Glomerular visceral epithelial cell (primary cell): Measurements from ENCODE around the gene EMP3.
"Not testable (repeated sequence)": the region's sequence is repeated elsewhere in the genome, so short reads cannot be mapped to it uniquely, and the experiment has no call there.

Experiments used
- DNase-seq: peaks from one replicate; pipeline ENCODE4 v3.0.0-alpha.2; 2016; ENCODE audit errors: extremely low spot score

EMP3 gene

DNA sequence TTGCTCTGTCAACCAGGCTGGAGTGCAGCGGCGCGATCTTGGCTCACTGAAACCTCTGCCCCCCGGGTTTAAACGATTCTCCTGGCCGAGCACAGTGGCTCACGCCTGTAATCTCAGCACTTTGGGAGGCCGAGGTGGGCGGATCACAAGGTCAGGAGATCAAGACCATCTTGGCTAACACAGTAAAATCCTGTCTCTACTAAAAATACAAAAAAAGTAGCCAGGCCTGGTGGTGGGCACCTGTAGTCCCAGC, 7.7 kb upstream of the EMP3 start:
- not testable (repeated sequence) for DNase-seq

DNA sequence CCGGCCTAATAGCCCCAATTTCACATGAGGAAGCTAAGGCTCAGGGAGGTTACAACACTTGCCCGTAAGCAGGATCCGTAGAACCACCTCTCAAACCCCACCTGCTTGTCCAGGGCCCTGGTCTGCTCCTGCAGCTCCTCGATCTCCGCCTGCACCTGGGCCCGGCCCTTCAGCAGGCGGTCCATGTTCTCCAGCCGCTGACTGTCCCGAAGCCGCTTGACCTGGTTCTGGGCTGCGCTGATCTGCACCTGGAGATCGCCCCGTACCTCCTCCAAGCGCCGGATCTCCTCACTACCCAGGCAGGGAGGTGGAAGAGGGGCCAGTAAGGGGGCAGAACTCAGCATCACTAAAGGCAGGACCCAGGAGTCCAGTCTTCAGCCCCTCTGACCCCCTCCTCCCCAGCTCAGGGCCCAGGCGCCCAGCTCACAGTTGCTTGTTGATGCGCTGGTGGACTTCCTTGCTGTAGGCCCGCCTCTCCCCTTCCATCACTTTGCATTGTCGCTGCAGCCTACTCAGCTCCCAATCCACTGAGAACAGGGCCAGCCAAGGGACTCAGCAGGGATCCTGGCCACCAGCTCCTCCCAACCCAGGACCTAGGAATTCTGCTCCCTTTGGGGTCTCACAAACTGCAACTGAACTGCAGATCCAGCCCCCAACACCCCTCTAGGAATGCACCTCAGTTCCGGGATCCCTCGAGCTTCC, 6.9 kb upstream of the EMP3 start:
- DNase-seq, result no peak

DNA sequence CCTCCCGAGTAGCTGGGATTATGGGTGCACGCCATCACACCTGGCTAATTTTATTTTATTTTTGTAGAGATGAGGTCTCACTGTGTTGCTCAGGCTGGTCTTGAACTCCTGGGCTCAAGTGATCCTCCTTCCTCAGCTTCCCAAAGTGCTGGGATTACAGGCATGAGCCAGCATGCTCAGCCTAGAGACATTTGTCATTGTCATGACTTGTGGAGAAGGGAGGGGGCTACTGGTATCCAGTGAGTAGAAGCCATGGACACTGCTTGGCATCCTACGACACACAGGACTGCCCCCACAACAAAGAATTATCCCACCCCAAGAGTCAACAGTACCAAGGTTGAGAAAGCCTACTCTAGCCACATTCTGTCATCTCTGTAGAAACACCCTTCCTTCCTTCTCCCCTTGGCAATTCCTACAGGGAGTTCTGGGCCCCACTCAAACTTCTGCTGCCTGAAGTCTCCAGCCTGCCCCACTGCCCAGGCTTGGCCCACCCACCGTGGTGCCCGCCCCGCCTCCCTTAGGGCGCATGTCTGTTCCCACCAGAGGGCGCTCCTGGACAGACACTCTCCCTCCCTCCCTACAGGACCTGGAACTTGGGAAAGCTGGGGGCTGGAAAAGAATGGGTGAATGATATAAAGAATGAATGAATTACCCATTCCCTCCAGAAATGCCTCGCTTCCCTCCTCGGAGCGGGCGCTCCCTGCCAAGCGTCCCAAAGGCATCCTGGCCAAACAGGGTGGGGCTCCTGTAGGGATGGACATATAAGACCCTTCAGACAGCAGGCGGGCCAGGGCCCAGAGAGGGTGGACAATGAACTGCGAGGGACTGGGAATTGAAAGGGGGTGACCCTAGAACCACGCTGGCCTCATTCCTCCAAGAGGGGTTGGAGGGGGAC, 5.5 kb upstream of the EMP3 start:
- peak; percentile 82 for DNase-seq

DNA sequence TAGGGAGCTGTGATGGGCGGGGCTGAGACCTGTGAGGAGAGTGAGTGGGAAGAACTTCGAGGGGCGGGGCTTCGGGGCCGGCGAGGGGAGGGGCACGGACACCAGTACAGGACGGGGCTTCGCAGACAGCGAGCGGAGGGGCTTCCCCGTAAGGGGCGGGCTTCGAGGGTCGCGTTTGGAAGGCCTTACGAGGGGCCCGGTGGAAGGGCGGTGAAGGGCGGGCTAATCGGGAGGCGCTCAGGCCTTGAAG, 4.1 kb upstream of the EMP3 start:
- peak; percentile 89 for DNase-seq

DNA sequence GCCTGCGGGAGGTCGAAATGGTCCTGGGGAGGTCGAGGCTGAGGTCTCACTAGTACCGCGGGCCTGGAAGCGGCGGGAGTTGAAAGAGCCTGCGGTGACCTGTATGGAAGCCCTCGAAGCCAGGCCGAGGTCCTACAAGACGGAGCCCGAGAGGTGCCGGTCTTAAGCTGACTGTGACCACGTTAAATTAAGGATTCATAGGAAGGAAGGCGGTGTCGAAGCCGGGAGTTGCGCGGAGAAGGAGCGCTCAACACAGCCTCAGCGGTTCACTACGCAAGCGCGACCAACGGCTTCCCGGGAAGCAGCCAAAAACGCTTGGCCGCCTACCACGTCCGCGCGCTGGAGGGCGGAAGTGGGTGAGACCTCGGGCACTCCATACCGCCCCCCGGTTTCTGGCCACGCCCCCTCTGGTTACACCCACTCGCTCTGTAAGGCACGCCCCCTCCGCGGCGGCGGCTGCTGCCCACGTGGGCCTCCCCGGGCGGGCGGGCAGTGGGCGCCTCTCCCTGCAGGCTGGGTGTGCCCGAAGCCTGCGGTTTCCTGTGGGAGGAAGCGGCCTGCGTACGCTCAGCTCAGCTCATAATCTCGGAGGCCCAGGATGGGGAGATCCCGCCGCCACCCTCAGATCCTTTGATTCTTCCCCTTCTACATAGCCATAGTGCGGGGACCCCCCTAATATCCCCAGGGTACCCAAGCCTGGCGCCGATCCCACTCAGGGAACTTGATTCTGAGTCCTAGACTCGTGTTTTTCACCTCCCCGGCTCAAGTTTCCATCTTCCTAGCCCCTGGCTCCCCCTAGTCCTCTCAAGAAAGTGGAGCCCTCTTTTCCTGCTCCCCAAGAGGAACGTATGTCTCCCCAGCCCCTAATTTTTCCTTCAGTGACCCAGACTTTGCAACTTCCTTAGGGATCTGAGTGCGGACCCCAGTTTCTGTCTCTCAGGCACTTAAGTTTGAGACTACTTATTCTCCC, 3.4 kb upstream of the EMP3 start:
- DNase-seq, result peak; percentile 99

DNA sequence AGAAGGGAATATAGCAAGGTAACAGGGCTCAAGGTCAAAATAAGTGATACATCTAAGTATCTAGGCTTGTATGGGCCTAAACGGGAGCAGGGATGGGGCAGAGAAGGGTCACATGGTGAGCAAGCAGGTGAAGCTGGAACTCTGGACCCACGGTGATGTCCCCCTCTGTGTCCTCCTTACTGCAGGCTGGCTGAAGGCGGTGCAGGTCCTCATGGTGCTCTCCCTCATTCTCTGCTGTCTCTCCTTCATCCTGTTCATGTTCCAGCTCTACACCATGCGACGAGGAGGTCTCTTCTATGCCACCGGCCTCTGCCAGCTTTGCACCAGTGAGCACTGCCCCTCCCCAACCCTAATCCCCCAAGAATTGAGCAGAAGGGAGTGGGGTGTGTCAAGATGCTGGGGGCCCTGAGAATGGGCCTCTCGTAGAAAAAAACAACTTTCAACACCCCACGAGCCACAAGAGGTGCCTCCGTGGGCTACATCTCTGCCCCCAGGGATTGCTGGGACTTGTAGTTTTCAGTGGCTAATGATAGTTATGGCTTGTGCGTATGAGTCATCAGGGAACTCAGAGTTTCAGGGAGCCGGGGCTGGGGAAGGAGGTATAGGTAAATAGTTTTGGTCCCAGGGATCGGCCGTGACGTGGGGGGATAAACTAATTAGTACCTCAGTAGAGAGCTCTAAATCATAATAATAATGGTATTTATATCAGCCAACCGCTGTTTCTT, 4.0 kb downstream of the EMP3 start:
- DNase-seq, result peak; percentile 38

DNA sequence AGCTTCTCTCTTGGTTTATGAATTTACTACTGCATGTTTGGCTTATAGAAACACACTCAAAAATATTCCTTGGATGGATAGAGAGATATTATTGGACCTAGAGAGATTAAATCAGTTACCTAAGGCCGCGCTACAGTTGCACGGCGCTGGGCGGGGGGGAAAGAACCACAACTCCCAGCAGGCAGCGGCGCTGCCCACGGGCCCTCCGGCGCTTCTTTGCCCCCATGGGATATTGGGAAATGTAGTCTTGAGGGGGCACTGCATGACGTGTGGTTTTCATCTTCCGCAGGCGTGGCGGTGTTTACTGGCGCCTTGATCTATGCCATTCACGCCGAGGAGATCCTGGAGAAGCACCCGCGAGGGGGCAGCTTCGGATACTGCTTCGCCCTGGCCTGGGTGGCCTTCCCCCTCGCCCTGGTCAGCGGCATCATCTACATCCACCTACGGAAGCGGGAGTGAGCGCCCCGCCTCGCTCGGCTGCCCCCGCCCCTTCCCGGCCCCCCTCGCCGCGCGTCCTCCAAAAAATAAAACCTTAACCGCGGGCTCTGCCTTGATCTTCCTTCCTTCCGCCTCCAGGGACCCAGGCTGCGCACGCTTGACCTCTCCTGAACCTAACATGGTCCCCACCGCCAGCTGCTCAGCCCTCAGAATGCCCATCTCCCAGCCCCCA, 4.8 kb downstream of the EMP3 start:
- DNase-seq, result no peak

DNA sequence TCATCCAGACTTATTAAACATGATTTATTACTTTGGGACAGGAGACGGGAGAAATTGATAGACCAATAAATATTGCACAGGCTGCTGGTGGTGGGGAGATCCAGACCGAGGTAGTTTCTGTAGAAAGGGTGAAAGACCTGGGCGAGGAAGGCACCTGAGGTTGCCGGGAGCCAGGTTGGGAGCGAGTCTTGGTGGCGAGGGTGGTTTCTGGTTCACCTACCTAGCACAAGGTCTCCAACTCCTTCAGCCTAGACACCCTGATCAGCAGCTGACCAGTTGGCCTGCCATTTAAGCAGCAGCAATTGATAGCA, 7.0 kb downstream of the EMP3 start:
- DNase-seq, result no peak

DNA sequence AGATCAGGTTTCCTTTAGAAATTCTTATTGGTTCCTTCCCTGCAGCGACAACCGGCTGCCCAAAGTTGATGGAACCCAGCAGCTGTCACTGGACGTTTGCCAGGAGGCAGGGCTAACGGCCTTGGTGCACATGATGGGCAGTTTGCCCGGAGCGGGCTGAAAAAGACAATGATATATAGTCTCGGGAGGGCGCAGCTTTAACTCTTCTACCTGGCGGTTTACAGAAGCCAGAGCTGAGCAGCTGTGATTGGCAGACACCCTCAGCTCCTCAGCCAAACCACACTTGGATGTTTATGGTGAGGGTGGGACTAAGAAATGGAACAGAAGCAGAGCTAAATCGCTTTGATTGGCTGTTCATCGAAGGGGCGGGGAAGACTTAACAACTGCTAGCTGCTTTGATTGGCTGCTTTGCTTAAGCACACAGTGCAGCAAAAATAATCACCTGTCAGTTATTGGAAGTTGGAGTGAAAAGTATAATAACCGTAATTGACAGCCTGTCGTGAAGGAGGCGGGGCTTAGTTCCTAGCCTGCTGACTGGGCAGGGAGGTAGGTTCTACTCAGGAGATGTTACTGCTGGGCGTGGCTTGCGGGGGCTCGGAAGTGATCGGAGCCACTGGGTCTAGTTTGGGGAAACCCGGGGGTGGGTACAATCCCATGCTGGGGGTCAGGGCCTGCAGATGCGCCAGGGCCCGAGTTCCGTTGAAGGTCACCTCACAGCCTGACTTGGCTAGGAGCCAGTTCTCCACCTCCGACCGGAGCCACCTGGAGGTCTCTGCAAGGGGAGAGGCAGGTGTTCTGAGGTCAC, 7.5 kb downstream of the EMP3 start:
- peak; percentile 96 for DNase-seq

DNA sequence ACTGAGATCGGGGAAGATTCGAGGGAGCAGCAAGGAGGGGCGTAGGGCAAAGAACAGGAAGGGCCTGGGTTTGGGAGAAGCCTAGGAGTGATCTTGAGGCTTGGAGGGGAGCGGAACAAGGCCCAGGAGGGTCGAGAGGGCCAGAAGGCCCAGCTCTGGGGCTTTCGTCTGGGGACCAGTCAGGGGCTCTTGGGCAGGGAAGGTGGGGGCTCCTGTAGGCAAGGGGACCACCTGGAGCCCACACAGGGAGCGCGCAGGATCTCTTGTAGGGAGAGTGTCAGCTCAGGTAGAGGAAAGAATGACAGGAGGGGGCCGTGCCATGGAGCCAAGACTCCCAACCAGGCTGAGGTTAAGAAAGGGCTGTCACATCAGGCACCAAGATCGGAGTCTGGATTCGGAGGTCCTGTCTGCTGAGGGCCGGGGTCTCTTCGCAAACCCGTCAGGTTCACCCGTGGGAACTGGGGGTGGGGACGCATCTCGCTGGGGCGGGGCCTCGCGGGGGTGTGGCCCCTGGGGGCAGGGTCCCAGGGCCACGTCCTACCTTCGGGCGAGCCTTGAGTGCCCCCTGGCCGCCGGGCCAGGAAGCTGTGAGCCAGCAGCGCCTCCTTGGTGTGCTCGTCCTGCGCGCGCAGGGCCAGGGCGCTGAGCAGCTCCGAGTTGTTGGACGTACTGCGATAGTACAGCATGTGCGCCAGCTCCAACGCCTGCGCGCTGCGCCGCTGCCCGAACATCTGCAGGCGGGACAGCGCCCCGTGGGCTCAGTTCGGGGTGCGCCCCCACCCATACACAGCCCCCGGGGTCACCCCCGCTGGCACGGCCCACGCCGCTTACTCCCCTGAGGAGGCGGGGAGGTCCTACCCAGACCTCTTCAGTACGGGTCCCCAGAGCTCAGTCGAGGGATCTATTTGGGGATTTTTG, 8.4 kb downstream of the EMP3 start:
- peak; percentile 90 for DNase-seq

DNA sequence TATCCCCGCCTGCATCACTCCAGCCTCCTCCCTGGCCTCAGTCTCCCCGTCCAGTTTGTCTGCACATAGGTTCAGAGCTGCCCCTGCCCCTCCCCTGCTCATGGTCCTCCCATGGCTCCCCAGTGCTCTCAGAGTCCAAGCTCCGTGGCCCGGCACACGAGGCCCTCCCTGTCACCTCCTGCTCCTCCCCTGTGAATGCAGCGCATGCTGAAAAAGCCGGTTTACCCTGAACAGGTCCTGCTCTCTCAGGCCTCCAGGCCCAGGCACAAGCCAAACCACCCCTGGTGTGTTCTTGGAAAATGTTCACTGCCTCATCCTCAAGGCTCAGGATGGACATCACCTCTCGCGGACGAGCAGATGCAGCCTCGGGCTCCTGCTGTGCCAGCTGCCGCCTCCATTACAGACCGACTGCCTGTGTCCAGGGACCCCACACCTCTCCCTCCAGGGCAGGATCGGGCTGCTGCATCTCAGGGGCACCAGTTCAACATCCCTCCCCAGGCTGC, 13.0 kb downstream of the EMP3 start:
- DNase-seq, result no peak

DNA sequence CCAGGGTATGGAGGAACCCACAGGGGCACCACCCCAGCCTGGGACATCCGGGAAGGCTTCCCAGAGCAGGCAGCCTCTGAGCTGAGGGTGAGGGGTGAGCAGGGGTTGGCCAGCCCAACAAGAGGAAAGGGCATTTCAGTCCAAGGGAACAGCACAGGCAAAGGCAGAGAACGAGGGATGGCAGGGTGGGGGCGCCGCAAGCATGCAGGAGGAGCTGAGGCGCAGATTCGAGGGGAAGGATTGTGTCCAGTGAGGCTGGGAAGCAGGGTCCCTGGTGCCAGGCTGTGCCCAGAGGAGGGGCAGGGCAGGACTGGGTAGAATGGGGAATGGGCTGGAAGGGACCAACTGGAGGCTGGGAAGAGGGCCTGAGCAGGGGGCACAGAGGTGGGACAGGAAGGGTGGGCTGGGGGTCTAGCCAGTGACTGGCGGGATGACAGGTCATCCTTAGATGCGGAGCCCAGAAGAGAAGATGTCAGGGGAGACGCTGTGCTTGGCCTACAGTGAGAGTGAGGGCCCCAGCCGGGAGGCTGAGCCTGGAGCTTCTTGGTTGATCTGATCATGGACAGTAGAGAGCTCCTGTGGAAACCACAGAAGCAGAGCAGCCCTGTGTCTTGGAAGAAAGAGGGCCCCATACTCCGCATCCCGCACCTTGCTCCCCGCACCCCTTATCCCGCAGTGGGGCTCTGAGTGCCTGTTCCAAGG, 13.6 kb downstream of the EMP3 start:
- DNase-seq, result no peak

DNA sequence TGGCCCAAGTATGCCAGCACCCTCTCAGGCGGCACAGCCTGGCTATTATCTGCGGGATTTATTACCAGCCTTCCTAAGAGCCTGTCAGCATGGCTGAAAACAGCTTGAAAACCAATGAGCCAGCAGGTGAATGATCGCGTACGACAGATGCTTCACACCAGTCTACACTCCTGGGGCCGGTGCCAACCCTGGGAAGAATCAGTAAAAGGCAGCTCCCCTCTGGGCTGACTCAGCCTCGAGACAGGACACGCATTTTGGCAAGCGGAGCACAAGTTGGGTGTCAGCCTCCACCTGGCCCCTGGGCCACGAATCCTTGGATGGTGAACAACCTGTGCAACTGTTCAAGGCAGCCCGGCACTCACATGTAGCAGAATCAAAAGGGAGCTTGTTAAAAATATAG, 15.6 kb downstream of the EMP3 start:
- DNase-seq, result no peak

DNA sequence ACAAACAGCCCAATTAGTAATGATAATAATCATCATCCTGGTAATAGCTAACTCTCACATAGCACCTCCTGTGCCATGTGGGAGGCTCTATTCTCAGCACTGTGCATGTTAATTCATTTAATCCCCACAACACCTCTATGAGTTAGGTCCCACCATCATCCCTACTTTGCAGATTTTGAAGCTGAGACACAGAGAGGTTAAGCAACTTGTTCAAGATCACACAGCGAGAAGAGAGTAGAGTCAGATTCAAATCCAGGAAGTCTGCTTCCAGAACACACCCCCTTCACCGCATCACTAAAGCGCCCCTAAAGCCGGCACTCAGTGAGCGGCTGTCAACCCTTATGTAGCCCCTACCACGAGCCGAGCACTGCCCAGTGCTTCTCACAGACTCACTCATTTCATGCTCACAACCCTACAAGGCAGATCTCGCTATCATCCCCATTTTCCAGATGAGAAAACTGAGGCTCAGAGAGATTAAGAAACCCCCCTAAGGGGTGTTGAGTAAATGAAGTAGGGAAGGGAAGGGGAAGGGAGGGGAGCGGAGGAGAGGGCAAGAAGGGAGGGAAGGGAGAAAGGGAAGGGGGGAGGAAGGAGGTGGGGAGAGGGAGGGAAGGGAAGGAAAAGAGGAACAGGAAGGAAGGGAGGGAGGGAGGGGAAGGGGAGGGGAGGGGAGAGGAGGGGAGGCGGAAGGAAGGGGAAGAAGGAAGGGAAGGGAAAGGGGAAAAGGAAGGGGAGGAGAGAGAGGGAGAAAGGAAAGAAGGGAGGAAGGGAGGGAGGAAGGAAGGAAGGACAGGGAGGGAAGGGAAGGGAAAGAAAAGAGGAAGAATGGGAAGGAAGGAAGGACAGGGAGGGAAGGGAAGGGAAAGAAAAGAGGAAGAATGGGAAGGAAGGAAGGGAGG, 16.4 kb downstream of the EMP3 start:
- DNase-seq, result no peak

DNA sequence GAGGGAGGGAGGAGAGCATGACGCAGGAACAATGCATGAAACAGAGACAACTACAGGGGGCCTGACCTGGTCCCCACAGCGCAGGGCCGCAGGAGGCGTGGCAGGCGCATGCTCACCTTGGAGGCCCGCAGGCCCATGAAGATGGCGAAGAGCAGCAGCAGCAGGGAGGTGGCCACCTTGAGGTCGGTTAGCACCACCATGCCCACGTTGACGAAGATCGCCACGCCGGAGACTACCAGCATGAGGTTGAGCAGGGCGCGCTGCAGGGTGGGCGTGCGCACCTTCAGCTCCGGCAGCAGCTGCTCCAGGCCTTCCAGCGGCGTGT, 17.0 kb downstream of the EMP3 start:
- no peak for DNase-seq

DNA sequence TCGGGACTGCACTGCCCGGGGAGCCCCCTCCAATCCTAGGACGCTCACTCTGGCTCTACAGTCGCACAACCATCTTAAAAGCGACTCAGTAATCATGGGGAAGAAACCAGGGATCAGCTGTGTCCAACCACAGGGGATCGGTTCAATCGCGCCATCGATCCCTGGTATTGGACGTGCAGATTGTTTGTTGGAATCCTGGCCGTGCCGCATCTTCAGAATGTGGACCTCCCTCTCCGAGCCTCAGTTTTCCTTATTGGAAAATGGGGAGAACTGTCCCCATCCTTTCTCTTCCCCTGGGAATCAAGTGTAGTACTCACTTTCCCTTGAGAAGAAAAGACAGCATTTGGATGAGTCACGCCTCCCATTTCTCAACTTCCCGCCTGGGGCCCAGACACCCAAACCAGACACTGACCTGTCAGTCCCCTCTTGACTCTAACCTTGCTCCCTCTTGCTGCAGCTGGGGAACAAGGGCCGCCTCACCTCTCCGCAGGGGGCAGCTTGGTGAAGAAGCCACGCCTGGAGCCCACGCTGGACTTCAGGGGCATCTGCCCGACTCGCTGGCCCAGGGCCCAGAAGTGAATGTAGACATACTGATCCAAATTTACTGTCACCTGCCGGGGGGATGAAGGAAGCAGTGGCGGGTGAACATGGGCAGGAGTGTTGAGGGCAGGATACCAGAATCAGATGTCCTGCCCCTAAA, 17.6 kb downstream of the EMP3 start:
- no peak for DNase-seq

DNA sequence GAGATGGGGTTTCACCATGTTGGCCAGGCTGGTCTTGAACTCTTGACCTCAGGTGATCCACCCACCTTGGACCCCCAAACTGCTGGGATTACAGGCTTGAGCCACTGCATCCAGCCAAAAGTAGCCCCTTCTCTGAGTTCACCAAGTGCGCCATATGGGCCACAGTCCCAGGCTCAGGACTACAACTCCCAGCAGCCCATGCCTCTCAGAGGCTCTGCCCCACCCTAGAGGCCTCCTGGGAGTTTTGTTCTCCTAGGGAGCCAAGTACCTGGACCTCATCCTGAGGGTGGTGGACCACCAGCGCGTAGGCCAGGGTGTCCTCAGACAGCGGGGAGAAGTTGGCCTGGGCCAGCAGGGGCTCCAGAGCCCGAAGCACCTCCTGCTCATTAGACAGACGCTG, 19.5 kb downstream of the EMP3 start:
- DNase-seq, result no peak
